D341Med (cell line): ENCODE measurements around the gene GCSH.

Experiments
- DNase-seq: peaks from one replicate; pipeline ENCODE4 v3.0.0; 2012; ENCODE audit warnings: low spot score

The GCSH gene

DNA sequence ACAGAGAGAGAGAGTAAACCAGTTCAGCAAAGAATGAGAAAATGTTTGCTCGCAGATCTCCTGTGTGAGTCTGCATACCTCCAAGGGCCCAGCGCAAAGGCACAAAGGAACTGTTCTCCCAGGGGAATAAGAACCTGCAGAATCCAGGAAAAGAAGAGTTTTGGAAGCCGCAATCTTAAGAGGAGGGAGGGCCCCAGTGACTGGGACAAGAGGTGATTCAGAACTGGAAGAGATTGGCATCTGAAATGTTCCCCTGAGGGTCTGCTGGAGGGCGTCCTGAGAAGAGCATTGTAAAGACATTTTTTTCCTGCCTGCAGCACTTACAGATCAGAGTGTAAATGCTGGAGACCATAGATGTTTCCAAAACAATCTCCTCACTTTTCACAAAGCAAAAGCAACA lies 54.5 kb downstream of the GCSH start:
- no peak for DNase-seq

- no peak for DNase-seq
These were observed 55.4 kb downstream of the GCSH start for GRCh38 chr16:81040842-81041241.

GRCh38 chr16:81040131-81040530 lies 56.1 kb downstream of the GCSH start:
- no peak for DNase-seq

DNA sequence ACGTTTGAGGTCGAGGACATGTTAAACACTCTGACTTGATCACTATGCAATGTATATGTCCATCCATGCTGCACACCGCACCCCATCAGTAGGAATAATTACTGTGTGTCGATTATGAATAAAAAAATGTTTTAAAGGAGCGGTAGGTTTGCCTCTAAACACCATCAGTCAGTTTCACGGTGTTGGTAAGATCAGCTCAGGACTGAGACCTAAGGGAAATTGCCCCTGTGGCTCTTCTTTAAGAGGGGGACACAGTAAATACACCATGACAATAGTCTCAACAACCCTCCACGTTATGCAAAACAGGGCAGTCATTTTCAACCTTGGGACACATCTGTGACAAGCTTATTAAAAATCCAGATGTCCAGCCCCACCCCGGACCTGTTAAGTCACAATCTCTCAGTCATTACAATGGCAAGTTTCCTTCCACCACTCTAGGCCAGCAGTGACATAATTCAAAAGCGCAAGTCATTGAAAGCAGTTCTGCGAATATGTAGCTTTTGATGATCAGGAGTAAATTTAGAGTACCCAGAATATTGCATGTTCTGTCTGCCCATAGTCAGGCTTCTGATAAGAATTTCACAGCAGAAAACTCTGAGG lies 59.3 kb downstream of the GCSH start:
- no peak for DNase-seq

DNA sequence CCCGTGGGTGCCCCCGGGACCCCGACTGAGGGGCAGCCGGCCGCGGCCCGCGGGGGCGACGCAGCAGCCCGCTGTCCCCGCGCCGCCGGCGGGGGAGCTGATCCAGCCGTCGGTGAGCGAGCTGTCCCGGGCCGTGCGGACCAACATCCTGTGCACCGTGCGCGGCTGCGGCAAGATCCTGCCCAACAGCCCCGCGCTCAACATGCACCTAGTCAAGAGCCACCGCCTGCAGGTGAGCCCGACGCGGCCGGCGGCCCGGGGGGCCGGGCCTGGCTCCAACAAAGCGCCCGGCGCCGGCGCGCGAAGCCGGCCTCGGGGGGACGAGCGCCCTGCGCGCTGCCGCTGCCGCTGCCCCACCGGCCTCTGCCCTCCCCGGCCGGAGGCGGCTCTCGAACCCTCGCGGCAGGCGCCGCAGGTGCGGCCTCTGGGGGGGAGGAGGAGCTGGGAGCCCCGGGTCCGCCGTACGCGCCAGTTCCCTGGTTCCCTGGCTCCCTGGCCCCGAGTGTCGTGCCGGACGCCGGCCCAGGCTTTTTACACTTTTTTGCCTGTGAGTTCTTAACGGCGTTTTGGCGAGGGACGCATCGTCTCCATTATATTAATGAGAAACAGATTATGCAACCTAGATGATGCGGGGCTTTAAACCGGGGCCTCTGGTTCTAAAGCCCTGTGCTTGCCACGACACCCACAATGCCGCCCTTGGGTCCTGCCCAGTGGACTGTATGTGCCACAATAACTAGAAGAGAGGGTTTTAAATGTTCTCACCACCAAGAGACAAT lies 60.0 kb downstream of the GCSH start:
- peak; percentile 79 for DNase-seq

DNA sequence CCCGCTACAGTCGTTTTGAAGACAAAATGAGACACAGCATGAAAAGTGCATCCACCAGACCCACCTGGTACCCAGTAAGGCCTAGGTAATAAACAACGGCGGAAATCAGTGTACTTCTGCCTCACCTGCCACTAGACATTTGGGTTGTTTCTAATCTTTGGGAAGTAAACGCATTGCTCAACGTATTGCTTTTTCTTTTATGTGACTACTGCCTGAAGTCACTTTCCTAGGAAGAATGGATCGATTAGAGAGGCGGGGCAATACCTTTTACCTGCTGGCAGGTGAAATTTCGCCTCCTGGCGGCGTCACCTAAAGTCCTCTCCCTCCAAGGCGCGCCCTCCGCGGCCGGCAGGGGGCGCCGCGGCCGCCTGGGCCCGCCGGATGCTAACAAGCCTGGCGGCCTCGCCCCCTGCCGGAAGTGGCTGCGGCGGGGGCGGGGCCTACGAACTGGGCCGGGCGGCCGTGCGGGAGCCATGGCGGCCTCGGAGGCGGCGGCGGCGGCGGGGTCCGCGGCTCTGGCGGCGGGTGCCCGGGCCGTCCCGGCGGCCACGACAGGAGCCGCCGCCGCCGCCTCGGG lies 60.7 kb downstream of the GCSH start, which contains the start of gene ATMIN:
ATMIN (plus strand) TSS at position 445 of the 577 bp plus-strand sequence; CDS start at position 474, 29 bp downstream.
- peak; percentile 98 for DNase-seq
